ENCODE results near the gene TRMT2A.

The TRMT2A gene

DNA sequence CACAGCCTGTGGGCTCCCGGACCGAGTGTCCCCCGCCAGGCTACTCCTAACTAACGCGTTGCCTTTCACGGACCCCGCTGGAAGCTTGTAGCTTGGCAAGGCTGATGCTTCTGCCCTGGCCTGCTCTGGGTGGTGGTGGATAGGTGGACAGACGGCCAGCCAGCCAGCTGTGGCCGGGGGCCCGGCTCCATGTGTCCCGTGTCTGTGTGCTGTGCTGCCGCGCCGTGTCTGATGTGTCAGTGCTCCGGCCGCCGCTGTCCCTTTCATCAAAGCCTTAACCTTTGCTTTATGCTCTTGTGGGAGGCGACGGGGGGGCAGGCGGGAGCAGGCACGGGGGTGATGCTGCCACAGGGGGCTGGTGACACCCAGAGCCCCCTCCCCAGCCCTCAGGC is 28.8 kb upstream of the TRMT2A start:
- H3K9me3 Mint-ChIP-seq: no peaks in the 10 kb centered on the region
- no peak overlapping the region for H3K4me3 Mint-ChIP-seq
- H3K36me3 Mint-ChIP-seq (ENCODE audit: low read depth): no peaks in the 10 kb centered on the region
- H3K27ac Mint-ChIP-seq: no peak overlapping the region
- no peaks in the 10 kb centered on the region for H3K27me3 Mint-ChIP-seq (ENCODE audit: low read depth)
- TF ChIP-seq, protein P1, sequence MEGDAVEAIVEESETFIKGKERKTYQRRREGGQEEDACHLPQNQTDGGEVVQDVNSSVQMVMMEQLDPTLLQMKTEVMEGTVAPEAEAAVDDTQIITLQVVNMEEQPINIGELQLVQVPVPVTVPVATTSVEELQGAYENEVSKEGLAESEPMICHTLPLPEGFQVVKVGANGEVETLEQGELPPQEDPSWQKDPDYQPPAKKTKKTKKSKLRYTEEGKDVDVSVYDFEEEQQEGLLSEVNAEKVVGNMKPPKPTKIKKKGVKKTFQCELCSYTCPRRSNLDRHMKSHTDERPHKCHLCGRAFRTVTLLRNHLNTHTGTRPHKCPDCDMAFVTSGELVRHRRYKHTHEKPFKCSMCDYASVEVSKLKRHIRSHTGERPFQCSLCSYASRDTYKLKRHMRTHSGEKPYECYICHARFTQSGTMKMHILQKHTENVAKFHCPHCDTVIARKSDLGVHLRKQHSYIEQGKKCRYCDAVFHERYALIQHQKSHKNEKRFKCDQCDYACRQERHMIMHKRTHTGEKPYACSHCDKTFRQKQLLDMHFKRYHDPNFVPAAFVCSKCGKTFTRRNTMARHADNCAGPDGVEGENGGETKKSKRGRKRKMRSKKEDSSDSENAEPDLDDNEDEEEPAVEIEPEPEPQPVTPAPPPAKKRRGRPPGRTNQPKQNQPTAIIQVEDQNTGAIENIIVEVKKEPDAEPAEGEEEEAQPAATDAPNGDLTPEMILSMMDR (IDR thresholded peaks at IDR 0.05; ENCODE audit: unreplicated experiment in 3 of 3): no peak
- H3K4me1 Mint-ChIP-seq: peaks cover 5% of the 10 kb centered on the region

DNA sequence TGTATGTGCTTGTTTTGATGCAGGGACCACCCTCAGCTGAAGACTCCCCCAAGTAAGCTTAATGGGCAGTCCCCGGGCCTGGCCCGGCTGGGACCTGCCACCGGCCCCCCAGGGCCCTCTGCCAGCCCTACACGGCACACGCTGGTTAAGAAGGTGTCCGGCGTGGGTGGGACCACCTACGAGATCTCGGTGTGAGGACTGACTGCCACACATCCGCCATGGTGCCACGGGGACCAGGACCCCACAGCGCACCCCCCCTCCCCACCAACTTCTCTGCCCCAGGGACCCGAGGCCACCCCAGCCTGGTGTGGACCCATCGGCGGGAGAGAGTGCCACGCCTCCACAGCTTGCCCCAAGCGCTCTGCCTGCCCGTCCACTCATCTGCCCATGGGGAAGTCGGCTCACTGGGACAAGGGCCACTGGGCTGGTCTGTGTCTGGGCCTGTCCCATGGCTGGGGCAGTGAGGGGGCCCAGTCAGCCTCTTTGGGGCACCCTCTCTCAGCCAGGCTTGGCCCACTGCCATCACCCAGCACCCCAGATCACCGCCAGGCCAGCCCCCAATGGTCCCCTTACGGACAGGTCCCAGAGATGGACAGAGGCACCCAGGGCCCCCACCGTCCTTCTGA is 28.3 kb upstream of the TRMT2A start:
- no peaks in the 10 kb centered on the region for H3K36me3 Mint-ChIP-seq (ENCODE audit: low read depth)
- peaks cover 5% of the 10 kb centered on the region for H3K4me1 Mint-ChIP-seq
- H3K9me3 Mint-ChIP-seq: no peaks in the 10 kb centered on the region
- TF ChIP-seq, protein P1 (IDR thresholded peaks at IDR 0.05; ENCODE audit: unreplicated experiment in 3 of 3): no peak
- H3K27me3 Mint-ChIP-seq (ENCODE audit: low read depth): no peaks in the 10 kb centered on the region
- H3K27ac Mint-ChIP-seq: no peak overlapping the region
- no peak overlapping the region for H3K4me3 Mint-ChIP-seq

DNA sequence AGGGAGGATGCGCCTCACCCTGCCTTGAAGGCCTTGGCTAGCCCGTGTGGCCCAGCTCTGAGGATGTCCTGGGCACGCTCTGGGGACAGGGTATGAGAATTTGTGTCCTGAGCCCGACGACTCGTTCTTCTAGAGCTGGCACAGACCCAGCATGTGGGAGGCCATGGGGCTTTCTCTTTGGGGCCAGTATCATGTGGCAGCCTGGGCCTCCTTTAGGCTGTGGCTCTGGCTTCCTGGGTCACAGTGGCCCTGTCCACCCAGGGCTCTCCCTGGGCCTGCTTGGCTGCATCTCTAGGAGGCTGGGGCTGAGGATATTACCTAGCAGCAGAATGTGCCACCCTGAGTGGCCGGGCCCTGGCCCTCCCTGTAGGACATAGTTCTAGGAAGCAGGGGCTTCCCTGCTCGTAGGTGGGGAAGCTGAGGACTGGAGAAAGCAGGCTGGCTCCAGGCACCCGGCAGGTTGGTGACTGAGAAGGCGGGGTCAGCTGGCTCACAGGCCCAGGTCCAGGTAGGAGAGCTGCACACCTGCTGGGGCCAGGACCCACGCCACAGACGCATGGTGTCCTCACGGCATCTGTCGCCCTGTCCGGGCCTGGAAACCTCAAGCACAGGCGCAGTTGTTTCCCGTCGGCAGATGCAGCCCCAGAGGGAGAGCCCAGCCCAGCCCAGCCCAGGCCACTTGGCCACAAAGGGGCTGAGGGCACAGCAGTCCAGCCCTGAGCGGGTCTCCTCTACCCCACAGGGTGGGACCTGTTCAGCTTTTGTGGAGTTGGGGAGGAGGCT is 27.0 kb upstream of the TRMT2A start:
- no peak overlapping the region for H3K27ac Mint-ChIP-seq
- no peak overlapping the region for H3K4me3 Mint-ChIP-seq
- no peaks in the 10 kb centered on the region for H3K36me3 Mint-ChIP-seq (ENCODE audit: low read depth)
- H3K9me3 Mint-ChIP-seq: no peaks in the 10 kb centered on the region
- TF ChIP-seq, protein P1 (IDR thresholded peaks at IDR 0.05; ENCODE audit: unreplicated experiment in 3 of 3): no peak
- H3K27me3 Mint-ChIP-seq (ENCODE audit: low read depth): no peaks in the 10 kb centered on the region
- peaks cover 5% of the 10 kb centered on the region for H3K4me1 Mint-ChIP-seq

DNA sequence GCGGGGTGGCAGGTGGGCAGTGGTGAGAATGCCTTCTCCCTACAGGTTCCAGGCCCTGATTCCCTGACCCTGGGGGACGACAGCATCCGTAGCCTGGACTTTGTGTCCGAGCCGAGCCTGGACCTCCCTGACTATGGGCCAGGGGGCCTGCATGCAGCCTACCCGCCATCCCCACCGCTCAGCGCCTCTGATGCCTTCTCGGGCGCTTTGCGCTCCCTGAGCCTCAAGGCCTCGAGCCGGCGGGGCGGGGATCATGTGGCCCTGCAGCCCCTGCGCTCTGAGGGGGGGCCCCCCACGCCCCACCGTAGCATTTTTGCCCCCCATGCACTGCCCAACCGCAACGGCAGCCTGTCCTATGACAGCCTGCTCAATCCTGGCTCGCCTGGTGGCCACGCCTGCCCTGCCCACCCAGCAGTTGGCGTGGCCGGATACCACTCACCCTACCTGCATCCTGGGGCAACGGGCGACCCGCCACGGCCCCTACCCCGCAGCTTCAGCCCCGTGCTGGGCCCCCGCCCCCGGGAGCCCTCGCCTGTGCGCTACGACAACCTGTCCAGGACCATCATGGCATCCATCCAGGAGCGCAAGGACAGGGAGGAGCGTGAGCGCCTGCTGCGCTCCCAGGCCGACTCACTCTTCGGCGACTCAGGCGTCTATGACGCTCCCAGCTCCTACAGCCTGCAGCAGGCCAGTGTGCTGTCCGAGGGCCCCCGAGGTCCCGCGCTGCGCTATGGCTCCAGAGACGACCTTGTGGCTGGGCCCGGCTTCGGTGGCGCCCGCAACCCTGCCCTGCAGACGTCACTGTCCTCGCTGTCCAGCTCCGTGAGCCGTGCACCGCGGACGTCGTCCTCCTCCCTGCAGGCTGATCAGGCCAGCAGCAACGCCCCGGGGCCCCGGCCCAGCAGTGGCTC is 25.9 kb upstream of the TRMT2A start:
- H3K9me3 Mint-ChIP-seq: no peaks in the 10 kb centered on the region
- no peak overlapping the region for H3K27ac Mint-ChIP-seq
- no peaks in the 10 kb centered on the region for H3K27me3 Mint-ChIP-seq (ENCODE audit: low read depth)
- H3K4me3 Mint-ChIP-seq: no peak overlapping the region
- peaks cover 10% of the 10 kb centered on the region for H3K4me1 Mint-ChIP-seq
- TF ChIP-seq, protein P1 (IDR thresholded peaks at IDR 0.05; ENCODE audit: unreplicated experiment in 3 of 3): no peak
- no peaks in the 10 kb centered on the region for H3K36me3 Mint-ChIP-seq (ENCODE audit: low read depth)

DNA sequence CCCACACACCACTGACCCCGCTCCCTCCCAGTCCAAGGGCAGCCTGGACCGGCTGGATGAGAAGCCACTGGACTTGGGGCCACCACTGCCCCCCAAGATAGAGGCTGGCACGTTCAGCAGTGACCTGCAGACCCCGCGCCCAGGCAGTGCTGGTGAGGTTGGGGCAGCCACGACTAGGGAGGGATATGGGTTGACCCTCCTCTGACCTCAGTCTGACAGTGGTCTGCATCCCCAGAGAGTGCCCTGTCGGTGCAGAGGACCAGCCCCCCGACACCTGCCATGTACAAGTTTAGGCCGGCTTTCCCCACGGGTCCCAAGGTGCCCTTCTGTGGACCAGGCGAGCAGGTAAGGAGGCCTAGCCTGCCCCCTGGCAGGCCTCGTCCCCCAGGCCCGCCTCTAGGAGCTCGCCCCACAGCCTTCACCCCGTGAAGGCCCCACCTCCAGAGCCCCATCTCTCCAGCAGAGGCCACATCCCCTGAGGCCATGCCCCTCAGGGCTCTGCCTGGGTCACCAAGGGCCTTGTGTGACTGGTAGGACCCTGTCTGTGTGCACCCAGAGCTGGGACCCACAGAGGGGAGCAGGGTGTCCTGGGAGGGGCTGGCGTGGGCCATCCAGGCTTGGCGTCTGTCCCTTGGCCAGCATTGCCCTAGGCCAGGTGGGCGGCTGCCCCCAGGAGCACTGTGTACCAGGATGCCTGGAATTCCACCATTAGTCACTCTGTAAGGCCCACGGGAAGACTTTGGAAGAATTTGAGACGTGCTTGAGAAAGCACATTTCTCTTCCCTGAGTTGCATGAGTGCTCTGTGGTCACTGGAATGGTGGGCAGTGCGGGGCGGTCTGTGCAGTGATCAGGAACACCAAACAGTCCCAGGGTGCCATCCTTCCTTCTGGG is 24.4 kb upstream of the TRMT2A start:
- Mint-ChIP-seq H3K36me3 (ENCODE audit: low read depth) (no peaks in the 10 kb centered on the region), H3K4me3 (no peak overlapping the region), H3K27ac (no peak overlapping the region), H3K4me1 (peaks cover 15% of the 10 kb centered on the region), H3K9me3 (no peaks in the 10 kb centered on the region), H3K27me3 (ENCODE audit: low read depth) (no peaks in the 10 kb centered on the region)
- TF ChIP-seq, protein P1 (IDR thresholded peaks at IDR 0.05; ENCODE audit: unreplicated experiment in 3 of 3): no peak

Measured in nephron (organoid).